Forelimb muscle (tissue), 1 donor: ENCODE results near the gene SPAAR. TPM values are rescaled to one million over a fixed set of nuclear protein-coding genes. Genes with fewer than 3 reads are reported as not detected.

Experiments used
- DNase-seq: peaks from one replicate; pipeline ENCODE4 v3.0.0-alpha.2; 2013; ENCODE audit warnings: low read depth
- polyA plus RNA-seq: library from polyadenylated mRNA; unstranded; fragments of 120-200 nt; gene quantifications from one replicate; pipeline ENCODE4 v1.2.1, GENCODE V29; 2013; ENCODE audit not compliant: insufficient read length

Gene SPAAR
- polyA plus RNA-seq, 1 donor = 2.2 TPM

- no peak for DNase-seq
These were observed 39.2 kb downstream of the SPAAR start for GRCh38 chr9:35948451-35948850.

DNA sequence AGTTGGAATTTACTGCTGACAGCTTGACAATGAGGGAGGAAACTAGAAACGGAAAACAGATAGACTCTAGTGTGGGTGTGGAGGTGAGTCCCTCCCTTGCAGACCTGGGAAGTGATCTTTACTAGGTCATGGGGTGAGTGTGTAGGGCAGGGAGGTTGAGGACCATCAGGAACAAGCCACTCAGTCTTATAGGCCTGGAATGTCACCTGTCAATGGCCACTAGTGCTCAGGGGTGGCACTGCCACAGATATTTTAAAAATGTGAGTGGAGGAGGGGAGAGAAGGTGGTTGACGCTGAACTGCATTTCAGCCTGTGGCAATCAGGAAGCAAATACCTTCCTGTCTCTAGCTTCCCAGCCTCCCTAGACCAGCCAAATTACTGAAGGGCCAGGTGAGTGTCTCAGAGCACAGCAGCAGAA, 39.6 kb downstream of the SPAAR start:
- no peak for DNase-seq

DNA sequence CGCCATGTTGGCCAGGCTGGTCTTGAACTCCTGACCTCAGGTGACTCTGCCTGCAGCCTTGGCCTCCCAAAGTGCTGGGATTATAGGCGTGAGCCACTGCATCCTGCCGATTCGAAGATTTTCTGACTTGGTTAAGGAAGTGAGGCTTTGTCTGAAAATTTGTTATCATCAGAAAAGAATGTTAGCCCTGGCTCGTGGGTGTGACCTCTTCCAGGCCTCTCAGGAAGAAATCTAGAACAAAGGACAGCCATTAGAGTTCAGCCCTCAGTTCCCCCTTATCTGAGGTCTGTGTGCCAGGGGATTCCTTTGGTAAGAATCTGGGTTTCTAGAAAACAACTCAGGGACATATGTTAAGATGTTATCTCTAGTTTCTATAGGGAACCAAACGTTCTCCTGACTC, 42.4 kb downstream of the SPAAR start:
- DNase-seq = no peak

DNA sequence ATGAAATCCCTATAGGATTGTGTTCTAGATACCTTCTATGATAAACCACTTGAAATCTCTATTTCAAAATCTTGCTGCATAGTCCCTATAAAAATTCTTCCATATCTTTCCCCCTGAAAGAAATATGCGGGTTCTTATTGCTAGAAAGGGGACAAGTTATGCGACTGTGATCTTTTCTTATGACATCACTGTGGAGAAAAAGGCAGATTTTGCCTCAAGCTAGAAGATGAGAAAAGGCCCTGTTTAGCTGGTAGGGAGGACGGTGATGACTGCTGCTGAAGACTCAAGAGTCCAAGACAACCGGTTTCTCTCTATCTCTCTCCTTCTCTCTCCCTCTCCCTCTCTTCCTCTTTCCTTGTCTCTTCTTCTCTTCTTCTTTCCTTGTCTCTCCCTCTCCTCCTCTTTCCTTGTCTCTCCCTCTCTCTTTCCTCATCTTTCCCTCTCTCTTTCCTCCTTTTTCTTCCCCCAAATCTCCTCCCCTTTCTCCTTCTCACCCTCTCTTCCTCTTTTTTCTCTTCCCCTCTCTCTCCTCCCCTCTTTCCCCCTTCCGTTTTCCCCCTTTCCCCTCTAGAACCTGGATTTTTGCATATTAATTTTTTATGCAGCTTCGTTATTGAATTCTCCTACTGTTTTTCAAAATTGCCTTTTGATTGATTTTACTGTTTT, 43.4 kb downstream of the SPAAR start:
- no peak for DNase-seq

- peak; percentile 70 for DNase-seq
These were observed 45.8 kb downstream of the SPAAR start for GRCh38 chr9:35954942-35955546.

- no peak for DNase-seq
These were observed 47.4 kb downstream of the SPAAR start for GRCh38 chr9:35956651-35957050.

DNA sequence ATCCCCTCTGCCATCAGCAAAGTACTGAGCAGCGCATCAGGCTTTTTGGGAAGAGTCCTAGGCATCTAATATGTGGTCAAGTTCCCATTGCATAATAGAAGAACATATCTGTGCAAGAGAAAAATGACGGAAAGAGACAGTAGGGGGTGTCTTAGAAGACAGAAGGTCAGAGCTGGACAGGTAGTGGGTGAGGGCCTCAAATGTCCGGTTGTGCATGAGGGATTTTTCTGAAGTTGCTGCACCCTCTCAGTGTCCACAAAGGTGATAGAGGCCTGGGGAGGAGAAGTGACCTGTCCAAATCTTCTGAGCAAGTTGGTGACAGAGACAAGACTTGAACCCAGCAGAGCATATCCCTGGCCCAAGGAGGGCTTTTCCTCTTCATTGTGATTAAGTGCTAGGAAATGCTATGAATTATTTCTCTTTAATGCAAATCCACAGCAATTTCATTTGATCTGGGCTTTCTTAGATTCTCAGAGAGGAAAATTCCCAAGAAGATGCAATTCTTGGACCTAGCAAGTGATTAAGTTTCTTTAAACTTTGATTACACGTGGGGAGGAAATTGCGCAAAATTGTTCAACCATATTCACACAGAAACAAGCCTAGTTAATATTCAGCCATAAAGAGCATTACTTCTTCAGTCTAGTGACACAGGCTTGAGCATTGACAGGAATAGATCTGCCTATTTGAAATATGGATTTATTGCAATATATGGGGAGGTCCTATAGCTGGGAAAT, 49.0 kb downstream of the SPAAR start, which contains the start of gene OR2S2:
Gene OR2S2, minus strand, starts transcription at position 51 of the 734 bp plus-strand sequence. CDS start 56 bp downstream, outside the sequence.
- no peak for DNase-seq

GRCh38 chr9:35960039-35960655, 50.9 kb downstream of the SPAAR start:
- DNase-seq = no peak

Other genes with a start within 250 kb of the SPAAR start
- gene ARHGEF39, start 244.3 kb upstream of the SPAAR start, polyA plus RNA-seq = 5.6 TPM
- 0.87 TPM for gene CA9, start 235.6 kb upstream of the SPAAR start, polyA plus RNA-seq
- gene TPM2, start 219.6 kb upstream of the SPAAR start, polyA plus RNA-seq = 8,819 TPM
- gene TLN1, start 177.3 kb upstream of the SPAAR start, polyA plus RNA-seq = 87.7 TPM
- 23.5 TPM for gene CREB3, start 176.8 kb upstream of the SPAAR start, polyA plus RNA-seq
- gene GBA2, start 160.3 kb upstream of the SPAAR start, polyA plus RNA-seq = 70.2 TPM
- 17.9 TPM for gene RGP1, start 160.2 kb upstream of the SPAAR start, polyA plus RNA-seq
- 0.77 TPM for gene MSMP, start 155.2 kb upstream of the SPAAR start, polyA plus RNA-seq
- 22.4 TPM for gene NPR2, start 117.9 kb upstream of the SPAAR start, polyA plus RNA-seq
- gene SPAG8, start 97.2 kb upstream of the SPAAR start, polyA plus RNA-seq = 2.3 TPM
- gene HINT2, start 94.4 kb upstream of the SPAAR start, polyA plus RNA-seq = 30.7 TPM
- gene FAM221B, start 80.8 kb upstream of the SPAAR start, polyA plus RNA-seq = 0.18 TPM
- gene TMEM8B, start 80.3 kb upstream of the SPAAR start, polyA plus RNA-seq = 20.3 TPM
- 0.10 TPM for gene OR13J1, start 39.1 kb upstream of the SPAAR start, polyA plus RNA-seq
- 2.1 TPM for gene HRCT1, start 3.3 kb upstream of the SPAAR start, polyA plus RNA-seq
- 0.23 TPM for gene OR2S2, start 48.7 kb downstream of the SPAAR start, polyA plus RNA-seq
- gene RECK, start 127.4 kb downstream of the SPAAR start, polyA plus RNA-seq = 20.7 TPM
- gene GLIPR2, start 227.2 kb downstream of the SPAAR start, polyA plus RNA-seq = 97.5 TPM